GM19455 (cell line): ENCODE data around the gene TMEM163.

Source experiments
- ATAC-seq: cut with Tn5 transposase; IDR thresholded peaks from one replicate; pipeline ENCODE4 v1.9.1; 2021; ENCODE audit not compliant: unreplicated experiment

The TMEM163 gene

GRCh38 chr2:134441153-134441863 is 277.5 kb downstream of the TMEM163 start:
- ATAC-seq, result no peak

- no peak for ATAC-seq
Measured at GRCh38 chr2:134440336-134440909, 278.4 kb downstream of the TMEM163 start.

- ATAC-seq, result no peak
Measured at GRCh38 chr2:134438371-134438770, 280.4 kb downstream of the TMEM163 start.

GRCh38 chr2:134436706-134437105 is 282.1 kb downstream of the TMEM163 start:
- no peak for ATAC-seq

GRCh38 chr2:134435936-134436335 is 282.9 kb downstream of the TMEM163 start:
- ATAC-seq, result no peak

- ATAC-seq, result no peak
Measured at GRCh38 chr2:134435505-134435904, 283.3 kb downstream of the TMEM163 start.

- ATAC-seq, result no peak
Measured at GRCh38 chr2:134433979-134434378, 284.8 kb downstream of the TMEM163 start.

GRCh38 chr2:134433469-134433868 is 285.3 kb downstream of the TMEM163 start:
- no peak for ATAC-seq

- no peak for ATAC-seq
Measured at GRCh38 chr2:134432435-134432883, 286.3 kb downstream of the TMEM163 start.

GRCh38 chr2:134431838-134432434 is 286.9 kb downstream of the TMEM163 start:
- ATAC-seq, result no peak

- ATAC-seq, result no peak
Measured at GRCh38 chr2:134429886-134430285, 288.9 kb downstream of the TMEM163 start.

GRCh38 chr2:134426721-134427120 is 292.1 kb downstream of the TMEM163 start:
- no peak for ATAC-seq

- ATAC-seq, result no peak
Measured at GRCh38 chr2:134425724-134426496, 292.9 kb downstream of the TMEM163 start.

GRCh38 chr2:134421556-134422328 is 297.1 kb downstream of the TMEM163 start:
- ATAC-seq, result no peak

- no peak for ATAC-seq
Measured at GRCh38 chr2:134420920-134421319, 297.9 kb downstream of the TMEM163 start.

- ATAC-seq, result no peak
Measured at GRCh38 chr2:134420259-134420658, 298.5 kb downstream of the TMEM163 start.

- ATAC-seq, result no peak
Measured at GRCh38 chr2:134417968-134418582, 300.7 kb downstream of the TMEM163 start.

GRCh38 chr2:134416637-134417036 is 302.2 kb downstream of the TMEM163 start:
- ATAC-seq, result no peak

GRCh38 chr2:134416018-134416417 is 302.8 kb downstream of the TMEM163 start:
- ATAC-seq, result no peak

- ATAC-seq, result no peak
Measured at GRCh38 chr2:134413912-134414311, 304.9 kb downstream of the TMEM163 start.
